Neutrophil (primary cell): ENCODE results near the gene NEUROD1.
A peak's percentile ranks its signal among the peaks of the same experiment; 100 is the strongest.

Experiments
- H3K27ac ChIP-seq: fragments of 200-600 bp; sonication (generic); 2 replicates; pipeline ENCODE4 v1.5.1; 2016; ENCODE audit warnings: mild to moderate bottlenecking, moderate library complexity
- H3K27me3 ChIP-seq: fragments of 200-600 bp; sonication (generic); 2 replicates; pipeline ENCODE4 v1.6.0; 2016; ENCODE audit warnings: mild to moderate bottlenecking
- H3K36me3 ChIP-seq: fragments of 200-600 bp; sonication (generic); 2 replicates; pipeline ENCODE4 v1.5.1; 2017
- H3K4me1 ChIP-seq, 2 experiments: fragments of 200-600 bp in 1 of 2; sonication (generic) in 1 of 2; 1 replicate in 1 of 2; 2 replicates in 1 of 2; pipeline versions ENCODE4 v1.5.1 to v1.6.1; 2013 to 2016; ENCODE audit warnings: low read depth in 1 of 2, low read length in 1 of 2, mild to moderate bottlenecking in 1 of 2, moderate library complexity in 1 of 2; ENCODE audit not compliant: control insufficient read depth in 1 of 2, insufficient read depth in 1 of 2
- H3K4me3 ChIP-seq, 2 experiments: fragments of 200-600 bp in 1 of 2; sonication (generic) in 1 of 2; 1 replicate in 1 of 2; 2 replicates in 1 of 2; pipeline ENCODE4 v1.5.1; 2013 to 2016; ENCODE audit warnings: low read depth in 1 of 2, low read length in 1 of 2, mild to moderate bottlenecking in 1 of 2, moderate library complexity in 1 of 2
- H3K9me3 ChIP-seq: fragments of 200-600 bp; sonication (generic); 2 replicates; pipeline ENCODE4 v1.5.1; 2016
- CTCF ChIP-seq: fragments of 200-600 bp; sonication (generic); IDR thresholded peaks from 2 replicates; pipeline ENCODE4 v1.5.1; 2016; ENCODE audit warnings: antibody characterized with exemption

The NEUROD1 gene

GRCh38 chr2:181667234-181667633 is 13.1 kb downstream of the NEUROD1 start:
- no peak overlapping the region for H3K4me3 ChIP-seq
- no peaks in the 10 kb centered on the region for H3K4me1 ChIP-seq
- no peaks in the 10 kb centered on the region for H3K36me3 ChIP-seq
- peaks cover 61% of the 10 kb centered on the region for H3K27me3 ChIP-seq
- H3K9me3 ChIP-seq: no peaks in the 10 kb centered on the region
- H3K27ac ChIP-seq: no peak overlapping the region
- TF ChIP-seq CTCF: no peak

DNA sequence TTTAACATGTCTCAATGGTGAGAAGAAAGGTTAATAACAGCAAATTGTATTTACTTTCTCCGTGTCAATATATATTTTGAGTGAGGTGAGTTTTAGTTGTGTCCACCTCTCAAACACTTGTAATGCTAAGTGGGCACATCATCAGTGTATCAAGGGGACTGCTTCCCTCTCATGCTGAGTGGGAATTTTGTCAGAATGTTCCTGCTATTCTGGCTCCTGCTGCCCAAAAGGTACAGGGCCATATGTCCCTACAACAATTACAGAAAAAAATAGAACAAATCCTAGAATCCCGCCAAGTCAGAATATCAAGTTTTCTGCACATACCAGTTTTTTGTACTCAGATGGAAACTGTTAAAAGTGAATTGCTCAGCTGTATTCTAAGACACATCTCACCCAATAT is 18.0 kb downstream of the NEUROD1 start:
- Histone ChIP-seq H3K36me3 (no peaks in the 10 kb centered on the region), H3K27ac (no peak overlapping the region), H3K4me1 (peaks cover under 1 to 3% of the 10 kb centered on the region in 2 experiments), H3K9me3 (no peaks in the 10 kb centered on the region), H3K4me3 (no peak overlapping the region), H3K27me3 (peaks cover 46% of the 10 kb centered on the region)
- TF ChIP-seq CTCF: no peak

DNA sequence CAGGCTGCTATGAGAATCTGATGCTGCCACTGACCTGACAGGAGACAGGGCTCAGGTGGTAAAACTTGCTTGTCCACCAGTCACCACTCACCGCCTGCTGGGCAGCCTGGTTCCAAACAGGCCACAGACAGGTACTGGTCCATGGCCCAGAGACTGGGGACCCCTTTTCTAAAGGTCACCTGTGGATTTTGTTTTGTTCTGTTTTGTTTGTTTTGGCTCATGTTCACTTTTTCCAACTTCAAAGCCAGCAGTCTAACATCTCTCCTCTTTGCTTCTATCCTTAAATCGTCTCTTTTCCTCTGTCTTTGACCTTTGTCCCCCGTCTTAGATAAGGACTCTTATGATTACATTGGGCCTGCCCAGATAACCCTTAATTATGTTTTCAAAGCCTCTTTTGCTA is 20.1 kb downstream of the NEUROD1 start:
- no peak overlapping the region for H3K4me3 ChIP-seq
- peaks cover 54% of the 10 kb centered on the region for H3K27me3 ChIP-seq
- no peaks in the 10 kb centered on the region for H3K9me3 ChIP-seq
- no peak overlapping the region for H3K27ac ChIP-seq
- no peak for TF ChIP-seq CTCF
- no peaks in the 10 kb centered on the region for H3K36me3 ChIP-seq
- H3K4me1 ChIP-seq: peaks cover 11 to 16% of the 10 kb centered on the region in 2 experiments

GRCh38 chr2:181658444-181658843 is 21.9 kb downstream of the NEUROD1 start:
- Histone ChIP-seq H3K27ac (no peak overlapping the region), H3K4me1 (peaks cover 11 to 16% of the 10 kb centered on the region in 2 experiments), H3K36me3 (no peaks in the 10 kb centered on the region), H3K4me3 (no peak overlapping the region), H3K27me3 (peaks cover 71% of the 10 kb centered on the region), H3K9me3 (no peaks in the 10 kb centered on the region)
- TF ChIP-seq CTCF: no peak

GRCh38 chr2:181657379-181657778 is 22.9 kb downstream of the NEUROD1 start:
- TF ChIP-seq CTCF: no peak
- Histone ChIP-seq H3K27ac (no peak overlapping the region), H3K36me3 (no peaks in the 10 kb centered on the region), H3K4me1 (peaks cover 11 to 16% of the 10 kb centered on the region in 2 experiments), H3K4me3 (peak overlapping the region in 1 of 2 experiments; percentile 55), H3K9me3 (no peaks in the 10 kb centered on the region), H3K27me3 (peaks cover 82% of the 10 kb centered on the region)
